HFFc6 (cell line): ENCODE data around the gene CHD5. TPM values are rescaled to one million over a fixed set of nuclear protein-coding genes. Genes with fewer than 3 reads are reported as not detected.

Experiments used
- DNase-seq: peaks from one replicate; pipeline ENCODE4 v3.0.0-alpha.2; 2018
- H3K27ac Mint-ChIP-seq: 2 replicates; pipeline ENCODE4 v1.8.0; 2020; ENCODE audit warnings: mild to moderate bottlenecking, mixed read lengths
- H3K27me3 Mint-ChIP-seq: 2 replicates; pipeline ENCODE4 v1.8.0; 2021; ENCODE audit warnings: mild to moderate bottlenecking, moderate library complexity, mixed read lengths; ENCODE audit not compliant: insufficient read depth
- H3K36me3 Mint-ChIP-seq: 2 replicates; pipeline ENCODE4 v1.8.0; 2021; ENCODE audit warnings: low read depth, mixed read lengths
- H3K4me1 Mint-ChIP-seq: 2 replicates; pipeline ENCODE4 v1.8.0; 2020; ENCODE audit warnings: low read depth, mixed read lengths
- H3K4me3 Mint-ChIP-seq: 2 replicates; pipeline ENCODE4 v1.8.0; 2020; ENCODE audit warnings: mild to moderate bottlenecking, moderate library complexity, mixed read lengths
- H3K9me3 Mint-ChIP-seq: 2 replicates; pipeline ENCODE4 v1.8.0; 2020; ENCODE audit warnings: mild to moderate bottlenecking, mixed read lengths
- total RNA-seq, 6 experiments: library from RNA; stranded (reverse); fragmentation: NEBNext Ultra II Directional; extraction: Animal tissue kit (Norgen Biotek cat#: 25700); gene quantifications; 2 replicates in 1 of 6; 3 replicates in 5 of 6; pipeline ENCODE4 v1.2.3, GENCODE V29; 2021
- TF ChIP-seq, protein P1 (sequence below): fragments of 200-600 bp; sonication (generic); IDR thresholded peaks from 2 replicates; pipeline ENCODE4 v1.5.0; 2021; ENCODE audit warnings: antibody characterized with exemption, mild to moderate bottlenecking

CHD5 gene
- total RNA-seq, 6 experiments from 2014 or later = 0.05 to 0.36 (median 0.16) TPM; not detected in 2

- Mint-ChIP-seq H3K27ac (no peak overlapping the region), H3K4me3 (peak overlapping the region; percentile 46), H3K27me3 (peaks cover 1% of the 10 kb centered on the region; the same call in 1 of the 2 replicates), H3K9me3 (no peaks in the 10 kb centered on the region), H3K4me1 (no peaks in the 10 kb centered on the region), H3K36me3 (no peaks in the 10 kb centered on the region)
- TF ChIP-seq, protein P1, sequence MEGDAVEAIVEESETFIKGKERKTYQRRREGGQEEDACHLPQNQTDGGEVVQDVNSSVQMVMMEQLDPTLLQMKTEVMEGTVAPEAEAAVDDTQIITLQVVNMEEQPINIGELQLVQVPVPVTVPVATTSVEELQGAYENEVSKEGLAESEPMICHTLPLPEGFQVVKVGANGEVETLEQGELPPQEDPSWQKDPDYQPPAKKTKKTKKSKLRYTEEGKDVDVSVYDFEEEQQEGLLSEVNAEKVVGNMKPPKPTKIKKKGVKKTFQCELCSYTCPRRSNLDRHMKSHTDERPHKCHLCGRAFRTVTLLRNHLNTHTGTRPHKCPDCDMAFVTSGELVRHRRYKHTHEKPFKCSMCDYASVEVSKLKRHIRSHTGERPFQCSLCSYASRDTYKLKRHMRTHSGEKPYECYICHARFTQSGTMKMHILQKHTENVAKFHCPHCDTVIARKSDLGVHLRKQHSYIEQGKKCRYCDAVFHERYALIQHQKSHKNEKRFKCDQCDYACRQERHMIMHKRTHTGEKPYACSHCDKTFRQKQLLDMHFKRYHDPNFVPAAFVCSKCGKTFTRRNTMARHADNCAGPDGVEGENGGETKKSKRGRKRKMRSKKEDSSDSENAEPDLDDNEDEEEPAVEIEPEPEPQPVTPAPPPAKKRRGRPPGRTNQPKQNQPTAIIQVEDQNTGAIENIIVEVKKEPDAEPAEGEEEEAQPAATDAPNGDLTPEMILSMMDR = no peak
- no peak for DNase-seq
Measured at GRCh38 chr1:6207075-6207885, 27.2 kb upstream of the CHD5 start.

DNA sequence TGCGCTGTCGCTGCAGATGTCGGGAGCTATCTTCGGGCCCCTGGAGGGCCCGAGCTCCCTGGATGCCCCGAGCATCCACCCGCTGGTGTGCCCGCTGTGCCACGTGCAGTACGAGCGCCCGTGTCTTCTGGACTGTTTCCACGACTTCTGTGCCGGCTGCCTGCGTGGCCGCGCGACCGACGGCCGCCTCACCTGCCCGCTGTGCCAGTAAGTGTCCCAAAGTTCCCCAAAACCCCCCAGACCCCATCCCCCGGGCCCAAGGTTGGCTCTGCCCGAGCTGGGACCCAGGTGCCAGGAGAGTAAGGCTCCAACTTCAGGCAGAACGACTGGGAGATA lies 26.4 kb upstream of the CHD5 start:
- Mint-ChIP-seq H3K36me3 (no peaks in the 10 kb centered on the region), H3K27me3 (peaks cover 2% of the 10 kb centered on the region), H3K9me3 (no peaks in the 10 kb centered on the region), H3K4me3 (peak overlapping the region; percentile 46), H3K4me1 (no peaks in the 10 kb centered on the region), H3K27ac (no peak overlapping the region)
- TF ChIP-seq, protein P1 = no peak
- DNase-seq = no peak

DNA sequence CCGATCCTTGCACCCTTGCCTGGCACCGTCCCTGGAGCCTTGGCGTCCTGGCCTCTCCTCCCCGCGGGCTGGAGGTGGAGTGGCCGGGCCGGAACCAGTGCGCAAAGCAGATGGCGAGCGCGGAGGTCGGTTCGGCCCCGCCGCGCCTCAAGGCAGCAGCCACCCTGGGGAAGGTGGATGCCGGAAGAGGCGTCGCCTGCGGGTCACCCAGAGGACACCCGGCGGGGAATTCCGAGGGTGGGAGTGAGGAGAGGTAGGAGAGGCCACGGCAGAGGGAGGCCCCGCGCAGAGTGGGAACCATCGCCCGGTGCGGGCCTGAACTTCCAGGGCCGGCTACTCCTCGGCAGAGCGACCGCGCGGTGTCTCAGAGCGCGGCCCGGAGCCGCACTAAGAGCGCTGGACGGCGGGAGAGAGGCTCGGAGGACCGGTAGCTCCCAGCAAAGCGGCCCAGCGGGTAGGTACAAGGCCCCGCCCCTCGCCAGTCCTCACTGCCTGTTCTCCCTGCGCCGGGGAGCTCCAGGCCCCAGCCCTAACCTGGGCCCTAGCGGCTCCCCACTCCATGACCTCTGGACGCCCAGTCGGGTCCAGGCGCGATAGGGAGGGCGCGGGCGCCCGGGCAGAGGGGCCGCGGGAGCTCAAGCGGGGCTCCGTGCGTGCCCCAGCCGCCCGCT lies 25.9 kb upstream of the CHD5 start, which contains the start of gene RNF207:
RNF207 (plus strand) TSS at position 271 of the 671 bp plus-strand sequence. CDS start 417 bp downstream, outside the sequence.
- H3K4me3 Mint-ChIP-seq = peak within 1 kb of the TSS; percentile 56
- H3K4me1 Mint-ChIP-seq = no peaks in the 10 kb centered on the region
- H3K27ac Mint-ChIP-seq = no peak within 1 kb of the TSS
- no peaks in the 10 kb centered on the region for H3K9me3 Mint-ChIP-seq
- DNase-seq = peak; percentile 48
- TF ChIP-seq, protein P1 = no peak
- peaks cover 4% of the 10 kb centered on the region for H3K27me3 Mint-ChIP-seq
- no peaks in the 10 kb centered on the region for H3K36me3 Mint-ChIP-seq

DNA sequence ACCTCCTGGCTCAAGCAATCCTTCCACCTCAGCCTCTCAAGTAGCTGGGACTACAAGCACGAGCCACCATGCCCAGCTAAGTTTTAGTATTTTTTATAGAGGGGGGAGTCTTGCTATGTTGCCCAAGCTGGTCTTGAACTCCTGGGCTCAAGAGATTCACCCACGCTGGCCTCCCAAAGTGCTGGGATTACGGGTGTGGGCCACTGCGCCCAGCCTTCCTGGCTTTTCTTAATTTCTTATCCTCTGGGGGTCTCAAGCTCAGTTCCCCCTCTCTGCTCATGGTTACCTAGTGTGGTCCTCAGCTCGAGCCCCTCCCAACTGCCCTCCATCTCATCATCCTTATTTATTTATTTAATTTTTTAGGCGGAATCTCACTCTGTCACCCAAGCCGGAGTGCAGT lies 22.1 kb upstream of the CHD5 start:
- TF ChIP-seq, protein P1 = no peak
- no peak for DNase-seq
- H3K36me3 Mint-ChIP-seq = peaks cover 16% of the 10 kb centered on the region
- no peak overlapping the region for H3K4me3 Mint-ChIP-seq
- peaks cover 28% of the 10 kb centered on the region for H3K4me1 Mint-ChIP-seq
- peaks cover 4% of the 10 kb centered on the region for H3K27me3 Mint-ChIP-seq
- no peaks in the 10 kb centered on the region for H3K9me3 Mint-ChIP-seq
- no peak overlapping the region for H3K27ac Mint-ChIP-seq

DNA sequence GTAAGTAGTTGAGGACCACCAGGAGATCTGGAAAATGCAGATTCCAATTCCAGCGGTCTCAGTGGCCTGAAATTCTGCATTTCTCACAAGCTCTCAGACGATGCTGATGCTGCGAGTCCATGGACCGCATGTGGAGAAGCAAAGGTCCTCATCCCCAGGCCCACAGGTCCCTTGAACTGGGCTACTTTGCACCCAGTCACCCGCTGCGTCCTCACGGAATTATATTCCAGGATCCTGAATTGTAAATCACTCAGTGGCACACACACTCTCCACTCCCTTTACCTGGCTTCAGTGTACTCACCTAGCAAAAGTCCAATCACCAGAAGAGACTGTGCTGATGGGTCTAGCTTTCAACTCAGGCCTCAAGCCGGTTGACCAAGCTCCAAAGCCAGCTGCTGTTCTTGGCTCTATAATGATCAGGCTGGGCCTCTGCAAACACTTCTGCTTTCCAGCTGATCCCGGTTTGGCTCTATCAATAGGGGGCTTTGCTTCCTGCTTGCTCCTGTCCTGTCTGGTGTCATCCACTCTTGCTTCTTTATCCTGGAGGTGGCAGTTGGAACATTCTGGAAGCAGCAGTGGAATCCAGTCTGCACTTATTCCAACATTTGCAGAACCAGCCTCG lies 20.2 kb upstream of the CHD5 start:
- no peak for DNase-seq
- peak overlapping the region; percentile 77 for H3K27ac Mint-ChIP-seq
- no peaks in the 10 kb centered on the region for H3K9me3 Mint-ChIP-seq
- H3K36me3 Mint-ChIP-seq = peaks cover 28% of the 10 kb centered on the region
- peaks cover 36% of the 10 kb centered on the region for H3K4me1 Mint-ChIP-seq
- peaks cover 4% of the 10 kb centered on the region for H3K27me3 Mint-ChIP-seq
- TF ChIP-seq, protein P1 = no peak
- H3K4me3 Mint-ChIP-seq = peak overlapping the region; percentile 93
